Measurements from ENCODE around the gene PDS5B.
"Not testable (repeated sequence)": the region's sequence is repeated elsewhere in the genome, so short reads cannot be mapped to it uniquely, and the experiment has no call there.

The PDS5B gene

DNA sequence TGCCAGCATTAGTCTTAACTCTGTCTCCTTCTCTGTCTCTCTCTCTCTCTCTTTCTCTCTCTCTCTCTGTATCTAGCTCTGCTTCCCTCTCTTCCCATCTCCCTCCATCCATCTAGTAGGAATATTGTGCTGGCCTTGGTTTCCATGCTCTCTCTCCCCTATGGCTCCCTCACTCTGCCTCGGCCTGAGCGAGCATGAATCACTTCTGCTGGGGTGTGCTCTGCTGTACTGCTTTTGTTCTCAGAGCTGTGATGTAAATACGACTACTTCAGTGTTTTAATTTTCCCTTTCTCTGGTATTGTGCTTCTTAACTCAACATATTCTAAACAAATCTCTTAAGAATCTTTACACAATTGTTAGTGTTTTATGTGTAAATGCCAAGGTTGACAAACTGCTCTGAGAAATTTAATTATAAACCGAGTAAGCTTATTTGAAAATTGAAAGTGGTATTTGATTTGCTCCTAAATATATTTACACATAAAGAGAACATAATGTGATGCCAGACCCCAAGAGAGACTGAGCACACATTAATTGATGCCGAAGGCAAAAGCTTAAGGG, 218.5 kb downstream of the PDS5B start:
- no peak for DNase-seq (ENCODE audit: low read depth)

DNA sequence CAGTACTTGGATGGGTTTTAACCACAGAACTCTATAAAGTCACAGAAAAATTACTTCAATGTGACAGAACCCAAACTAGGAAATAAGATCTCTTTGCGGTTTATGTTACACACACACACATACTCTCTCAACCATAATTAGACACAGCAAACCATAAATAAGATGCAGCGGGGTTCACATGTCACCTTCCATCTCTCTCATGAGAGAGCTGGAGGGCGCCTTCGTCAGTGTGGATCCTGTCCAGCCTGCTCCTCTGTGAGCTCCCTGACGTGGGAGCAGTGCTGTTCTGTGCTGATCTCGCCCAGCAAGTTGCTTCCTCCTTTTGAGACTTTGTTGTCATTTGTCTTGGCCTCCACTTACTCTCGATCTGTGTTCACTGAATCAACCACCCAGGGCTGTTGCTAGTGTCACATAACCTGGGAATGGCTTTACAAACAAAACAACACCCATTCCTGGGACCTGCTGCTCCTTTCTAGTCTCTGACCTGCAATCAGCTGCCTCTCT, 225.1 kb downstream of the PDS5B start:
- no peak for DNase-seq (ENCODE audit: low read depth)

DNA sequence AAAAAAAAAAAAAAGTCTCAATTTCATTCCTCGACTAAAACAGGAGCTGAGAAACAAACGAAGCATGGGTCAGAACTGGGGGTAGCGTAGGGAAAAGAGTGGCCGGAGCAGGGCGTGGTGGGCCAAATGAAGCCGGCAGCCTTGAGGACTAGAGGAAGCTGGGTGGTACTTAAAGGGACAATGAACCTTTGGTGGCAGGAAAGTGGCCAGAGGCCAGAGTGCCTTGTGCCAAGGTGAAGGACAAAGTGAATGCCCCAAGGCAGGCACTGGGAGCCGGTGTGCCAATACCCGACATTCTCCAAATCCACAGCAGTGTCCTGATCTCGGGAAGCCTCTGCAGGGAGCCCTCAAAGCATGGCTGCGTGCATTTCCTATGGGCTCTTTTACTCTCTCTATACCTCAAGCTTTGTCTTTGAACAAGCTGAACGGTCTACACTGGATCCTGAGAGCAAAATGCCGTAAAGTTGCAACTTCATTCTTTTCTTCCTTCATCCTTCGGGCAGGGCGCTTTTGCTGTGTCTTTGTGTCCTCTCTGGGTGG, 235.0 kb downstream of the PDS5B start:
- DNase-seq (ENCODE audit: low read depth): no peak

DNA sequence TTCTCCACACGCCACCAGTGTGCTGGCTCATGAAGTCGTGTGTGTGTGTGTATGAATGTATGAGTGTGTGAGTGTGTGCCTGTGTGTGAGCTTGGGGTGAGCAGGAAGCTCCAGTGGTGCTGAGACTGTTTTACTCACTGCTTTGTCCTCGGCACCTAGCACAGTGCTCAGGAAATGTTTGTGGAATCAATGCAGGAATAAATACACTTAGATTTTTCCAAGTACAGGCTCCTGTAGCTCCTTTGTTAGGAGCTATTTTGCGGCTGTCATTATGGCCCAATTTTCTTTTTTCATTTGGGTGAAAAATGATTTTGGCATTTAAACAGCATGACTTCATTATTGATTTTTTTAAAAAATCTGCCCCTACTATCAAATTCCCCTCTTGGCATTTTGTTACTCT, 236.5 kb downstream of the PDS5B start:
- DNase-seq (ENCODE audit: low read depth): no peak

DNA sequence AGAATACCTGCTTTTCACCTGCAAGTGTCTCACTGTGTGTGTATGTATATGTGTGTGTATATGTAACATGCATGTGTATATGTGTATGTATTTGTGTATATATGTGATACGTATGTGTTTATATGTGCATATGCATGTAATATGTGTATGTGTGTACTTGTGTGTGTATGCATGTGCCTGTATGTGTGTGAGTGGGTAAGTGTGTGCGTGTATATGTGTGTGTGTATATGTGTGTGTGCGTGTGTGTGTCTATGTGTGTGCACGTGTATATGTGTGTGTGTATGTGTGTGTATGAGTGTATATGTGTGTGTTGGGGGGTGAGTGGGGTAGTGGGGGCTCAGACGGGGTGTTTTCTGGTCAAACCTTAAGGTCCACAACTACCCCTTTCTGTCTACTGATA, 237.3 kb downstream of the PDS5B start:
- no peak for DNase-seq (ENCODE audit: low read depth)

DNA sequence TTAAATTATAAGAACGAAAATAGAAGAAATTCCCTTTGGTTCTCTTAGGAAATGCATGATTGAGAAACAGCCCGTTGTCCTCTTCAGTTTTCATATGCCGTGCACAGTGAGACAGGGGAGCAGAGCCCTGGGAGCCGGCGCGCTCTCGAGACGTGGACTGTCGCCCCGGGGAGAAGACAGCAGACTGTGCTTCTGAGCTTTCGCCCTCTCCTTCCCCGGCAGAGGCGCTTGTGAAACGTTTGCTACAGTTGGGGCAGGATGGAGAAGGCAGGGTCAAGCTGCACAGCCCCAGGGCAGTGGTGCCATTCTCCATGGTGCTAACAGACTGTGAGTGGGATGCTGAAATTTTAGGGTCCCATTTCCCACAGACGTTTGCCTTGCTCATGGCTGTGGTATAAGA, 237.8 kb downstream of the PDS5B start:
- no peak for DNase-seq (ENCODE audit: low read depth)

DNA sequence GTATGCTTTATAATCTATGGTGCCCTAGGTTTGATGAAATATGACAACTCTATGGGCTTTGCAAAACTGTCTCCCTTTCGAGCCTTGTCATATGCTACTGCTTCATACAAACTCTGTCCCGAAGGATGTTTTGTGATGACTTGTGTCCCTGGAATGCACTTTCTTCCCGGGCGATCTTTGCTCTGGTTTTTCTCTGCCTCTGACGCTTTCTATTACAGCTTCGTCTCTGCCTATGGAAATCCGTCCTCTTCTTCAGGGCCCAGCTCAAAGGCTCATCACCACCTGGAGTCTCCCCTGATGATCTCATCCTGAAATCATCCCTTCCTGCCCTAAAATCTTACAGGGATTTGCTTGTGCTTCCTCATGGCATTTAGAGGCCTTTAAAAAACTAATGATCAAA, 238.4 kb downstream of the PDS5B start:
- no peak for DNase-seq (ENCODE audit: low read depth)

DNA sequence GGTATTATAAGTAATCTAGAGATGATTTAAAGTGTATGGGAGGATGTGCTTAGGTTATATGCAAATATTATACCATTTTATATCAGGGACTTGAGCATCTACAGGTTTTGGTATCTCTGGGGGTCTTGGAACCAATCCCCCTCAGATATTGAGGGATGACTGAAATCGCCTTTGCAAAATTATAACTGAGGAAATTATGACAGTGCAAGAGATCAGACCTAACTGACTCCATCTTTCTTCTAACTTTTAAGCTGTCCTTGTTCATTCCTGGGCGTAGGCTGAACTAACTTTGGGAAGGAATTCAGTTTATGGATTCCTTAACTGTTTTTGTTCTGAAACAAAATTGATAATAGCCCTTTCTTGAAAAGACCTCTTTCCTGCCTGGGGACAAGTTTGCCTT, 239.2 kb downstream of the PDS5B start:
- no peak for DNase-seq (ENCODE audit: low read depth)

DNA sequence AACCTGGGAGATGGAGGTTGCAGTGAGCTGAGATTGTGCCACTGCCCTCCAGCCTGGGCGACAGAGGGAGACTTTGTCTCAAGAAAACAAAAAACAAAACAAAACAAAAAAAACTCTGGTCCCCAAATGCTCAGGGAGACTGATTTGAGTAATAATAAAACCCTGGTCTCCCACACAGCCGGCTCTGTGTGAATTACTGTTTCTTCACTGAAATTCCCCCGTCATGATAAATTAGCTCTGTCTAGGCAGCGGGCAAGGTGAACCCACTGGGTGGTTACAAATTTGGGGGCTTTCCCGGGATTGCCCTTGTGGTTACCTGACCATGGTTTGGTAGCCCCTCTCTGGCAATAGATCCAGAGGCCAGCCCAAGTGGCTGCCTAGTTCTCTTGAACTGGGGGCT, 240.1 kb downstream of the PDS5B start:
- not testable (repeated sequence) for DNase-seq (ENCODE audit: low read depth)

Data from stimulated activated CD8-positive, alpha-beta memory T cell treated with anti-CD3 and anti-CD28 coated beads, Interleukin-15, amount 100 ng/mL, for 24 hours (primary cell).